Neuronal stem cell (in vitro differentiated cells): Measurements from ENCODE around the gene MZT2A.
A peak's percentile ranks its signal among the peaks of the same experiment; 100 is the strongest.
"Not testable (repeated sequence)": the region's sequence is repeated elsewhere in the genome, so short reads cannot be mapped to it uniquely, and the experiment has no call there.

Experiments
- DNase-seq: peaks from one replicate; pipeline ENCODE4 v3.0.0-alpha.2; 2013; ENCODE audit warnings: low spot score
- H2AFZ ChIP-seq: one replicate; pipeline ENCODE4 v1.6.1; 2013; ENCODE audit warnings: mild to moderate bottlenecking, low read length, inconsistent platforms
- H2AK5ac ChIP-seq: 2 replicates; pipeline ENCODE4 v1.6.1; 2013; ENCODE audit warnings: low read depth, mild to moderate bottlenecking, inconsistent platforms, low read length, moderate library complexity, mixed read lengths
- H2BK120ac ChIP-seq: 2 replicates; pipeline ENCODE4 v1.6.1; 2013; ENCODE audit warnings: low read depth, mild to moderate bottlenecking, inconsistent platforms, low read length, moderate library complexity, mixed read lengths
- H2BK12ac ChIP-seq: one replicate; pipeline ENCODE4 v1.6.1; 2013; ENCODE audit warnings: low read length, inconsistent platforms
- H2BK15ac ChIP-seq: 2 replicates; pipeline ENCODE4 v1.6.1; 2013; ENCODE audit warnings: mild to moderate bottlenecking, low read length, inconsistent platforms, mixed read lengths
- H2BK5ac ChIP-seq: one replicate; pipeline ENCODE4 v1.6.1; 2013; ENCODE audit warnings: inconsistent platforms, mild to moderate bottlenecking, low read length, moderate library complexity
- H3K14ac ChIP-seq: one replicate; pipeline ENCODE4 v1.6.1; 2013; ENCODE audit warnings: low read length, inconsistent platforms
- H3K18ac ChIP-seq: 2 replicates; pipeline ENCODE4 v1.6.1; 2013; ENCODE audit warnings: low read length, inconsistent platforms
- H3K23ac ChIP-seq: 2 replicates; pipeline ENCODE4 v1.6.1; 2013; ENCODE audit warnings: low read depth, mild to moderate bottlenecking, mixed read lengths, low read length, inconsistent platforms; ENCODE audit not compliant: poor library complexity
- H3K27ac ChIP-seq: replicated peaks from 3 replicates; pipeline ENCODE4 v1.5.1; 2013; ENCODE audit warnings: low read length, inconsistent platforms
- H3K27me3 ChIP-seq, 3 experiments: 2 replicates each; pipeline ENCODE4 v1.6.1; 2013; ENCODE audit warnings: low read length in 3 of 3, mild to moderate bottlenecking in 2 of 3, inconsistent platforms in 1 of 3, low read depth in 1 of 3, mixed read lengths in 1 of 3, moderate library complexity in 1 of 3; ENCODE audit not compliant: control insufficient read depth in 3 of 3, insufficient read depth in 3 of 3
- H3K36me3 ChIP-seq, 2 donors: replicated peaks in 1 of 2; 2 replicates each; pipeline ENCODE4 v1.6.1; 2013; ENCODE audit warnings: low read length in 2 of 2; ENCODE audit not compliant: control insufficient read depth in 2 of 2, insufficient read depth in 2 of 2
- H3K4ac ChIP-seq: 2 replicates; pipeline ENCODE4 v1.6.1; 2013; ENCODE audit warnings: inconsistent platforms, mild to moderate bottlenecking, low read length, moderate library complexity
- H3K4me1 ChIP-seq, 2 donors: 1 replicate in 1 of 2; 2 replicates in 1 of 2; pipeline ENCODE4 v1.6.1; 2013; ENCODE audit warnings: low read length in 2 of 2, low read depth in 1 of 2; ENCODE audit not compliant: control insufficient read depth in 2 of 2, insufficient read depth in 1 of 2
- H3K4me2 ChIP-seq: one replicate; pipeline ENCODE4 v1.6.1; 2013; ENCODE audit warnings: mild to moderate bottlenecking, low read length, inconsistent platforms; ENCODE audit not compliant: insufficient read depth, poor library complexity, severe bottlenecking
- H3K4me3 ChIP-seq, 2 donors: 2 replicates each; pipeline ENCODE4 v1.5.1; 2013; ENCODE audit warnings: low read length in 2 of 2, mild to moderate bottlenecking in 2 of 2, inconsistent platforms in 1 of 2, moderate library complexity in 1 of 2
- H3K79me1 ChIP-seq: one replicate; pipeline ENCODE4 v1.6.1; 2013; ENCODE audit warnings: low read depth, mild to moderate bottlenecking, inconsistent platforms, low read length, moderate library complexity
- H3K9ac ChIP-seq: one replicate; pipeline ENCODE4 v1.6.1; 2013; ENCODE audit warnings: mild to moderate bottlenecking, low read depth, low read length, inconsistent platforms; ENCODE audit not compliant: poor library complexity
- H3K9me3 ChIP-seq, 2 donors: replicated peaks in 1 of 2; 2 replicates each; pipeline versions ENCODE3 to v1.6.1; 2013; ENCODE audit warnings: low read length in 2 of 2, mild to moderate bottlenecking in 2 of 2, inconsistent platforms in 1 of 2, low read depth in 1 of 2, mixed read lengths in 1 of 2, moderate library complexity in 1 of 2; ENCODE audit not compliant: control insufficient read depth in 2 of 2, insufficient read depth in 1 of 2
- H4K8ac ChIP-seq: one replicate; pipeline ENCODE4 v1.6.1; 2013; ENCODE audit warnings: low read depth, mild to moderate bottlenecking, inconsistent platforms, low read length, moderate library complexity
- H4K91ac ChIP-seq: one replicate; pipeline ENCODE4 v1.6.1; 2013; ENCODE audit warnings: low read length, low read depth, mild to moderate bottlenecking, inconsistent platforms; ENCODE audit not compliant: poor library complexity
- WGBS, 2 donors: extraction: QIAGEN DNeasy Blood & Tissue Kit; methylation state at CpG; one replicate each; pipeline ENCODE4 v1.1.7; 2013; ENCODE audit warnings: missing lambda C conversion rate in 2 of 2, mixed read lengths in 1 of 2; ENCODE audit not compliant: insufficient read length in 2 of 2, insufficient replicate concordance in 1 of 2; ENCODE audit errors: extremely low coverage in 2 of 2; 5-methylcytosine and 5-hydroxymethylcytosine counted together

Gene MZT2A

DNA sequence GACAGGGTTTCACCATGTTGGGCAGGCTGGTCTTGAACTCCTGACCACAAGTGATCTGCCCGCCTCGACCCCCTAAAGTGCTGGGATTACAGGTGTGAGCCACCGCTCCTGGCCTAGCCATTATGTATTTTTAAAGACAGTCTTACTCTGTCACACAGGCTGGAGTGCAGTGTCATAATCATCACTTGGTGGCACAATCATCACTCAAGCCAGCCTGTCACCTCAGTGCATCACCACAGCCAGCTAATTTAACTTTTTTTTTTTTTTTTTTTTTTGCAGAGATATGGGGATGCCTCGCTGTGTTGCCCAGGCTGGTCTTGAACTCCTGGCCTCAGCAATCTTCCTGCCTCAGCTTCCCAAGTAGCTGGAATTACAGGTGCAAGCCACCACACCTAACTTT lies 11.4 kb upstream of the MZT2A start:
- not testable (repeated sequence) for H3K4me3 ChIP-seq, DNase-seq, H3K4me1 ChIP-seq, H3K9ac ChIP-seq, H3K23ac ChIP-seq, H3K27ac ChIP-seq, H4K8ac ChIP-seq, H4K91ac ChIP-seq, H3K18ac ChIP-seq, H3K9me3 ChIP-seq, H3K27me3 ChIP-seq, H2BK12ac ChIP-seq, H2BK5ac ChIP-seq, H2BK15ac ChIP-seq, H2BK120ac ChIP-seq, H3K14ac ChIP-seq, H3K4ac ChIP-seq, H2AK5ac ChIP-seq, H3K79me1 ChIP-seq, H3K4me2 ChIP-seq, H2AFZ ChIP-seq
- WGBS, 2 donors = no CpG with 5 or more reads among the region's 4 CpGs
- peaks cover 38 to 87% of the 10 kb centered on the region in 2 donors for H3K36me3 ChIP-seq

DNA sequence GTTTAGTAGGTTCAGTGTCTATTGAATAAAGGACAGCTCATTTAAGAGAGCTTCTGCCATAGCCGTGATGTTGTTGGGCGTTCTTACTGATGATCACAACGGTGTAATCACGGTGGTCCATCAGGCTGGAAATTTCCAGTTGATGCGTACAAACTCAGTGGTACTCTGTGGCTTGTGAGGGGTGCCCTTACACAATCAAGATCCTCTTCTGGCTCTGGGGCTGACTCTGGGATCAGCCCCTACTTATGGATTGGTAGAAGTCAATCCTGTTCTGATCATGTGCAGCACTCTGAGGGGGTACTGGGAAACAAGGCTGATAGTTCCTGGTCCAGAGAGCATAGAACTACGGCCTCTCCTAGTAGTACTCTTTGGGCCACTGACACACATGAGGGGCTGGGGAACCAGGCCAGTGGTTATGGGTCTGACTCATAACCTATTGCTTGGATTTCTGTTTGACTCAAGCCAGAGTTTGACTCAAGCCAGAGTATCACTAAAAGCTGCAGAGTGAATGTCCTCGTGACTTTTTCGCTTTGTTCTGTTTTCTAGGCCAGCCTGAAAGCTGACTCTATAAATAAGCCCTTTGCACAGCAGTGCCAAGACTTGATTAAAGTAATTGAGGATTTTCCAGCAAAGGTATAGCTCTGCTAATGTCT lies 6.2 kb upstream of the MZT2A start:
- H3K4me2 ChIP-seq, H3K4me3 ChIP-seq, H3K9ac ChIP-seq, H3K23ac ChIP-seq, H3K4ac ChIP-seq, H2BK120ac ChIP-seq, H3K79me1 ChIP-seq, H3K27ac ChIP-seq, H2BK12ac ChIP-seq, H4K91ac ChIP-seq, H2BK15ac ChIP-seq, H3K18ac ChIP-seq, H3K9me3 ChIP-seq, H3K14ac ChIP-seq, H3K4me1 ChIP-seq, H4K8ac ChIP-seq, H2BK5ac ChIP-seq, DNase-seq, H3K27me3 ChIP-seq, H2AK5ac ChIP-seq, H2AFZ ChIP-seq: not testable (repeated sequence)
- WGBS, 2 donors = no CpG with 5 or more reads among the region's 8 CpGs
- H3K36me3 ChIP-seq = peaks cover 28 to 59% of the 10 kb centered on the region in 2 donors

GRCh38 chr2:131495506-131495905 lies 3.3 kb upstream of the MZT2A start:
- H2AFZ ChIP-seq, H4K8ac ChIP-seq, H2BK5ac ChIP-seq, H3K27me3 ChIP-seq, H2BK15ac ChIP-seq, H3K23ac ChIP-seq, DNase-seq, H2AK5ac ChIP-seq, H3K9ac ChIP-seq, H3K9me3 ChIP-seq, H3K4me3 ChIP-seq, H4K91ac ChIP-seq, H3K4ac ChIP-seq, H3K18ac ChIP-seq, H3K27ac ChIP-seq, H2BK12ac ChIP-seq, H3K14ac ChIP-seq, H3K79me1 ChIP-seq, H3K4me2 ChIP-seq, H2BK120ac ChIP-seq: not testable (repeated sequence)
- WGBS, 2 donors = no CpG with 5 or more reads among the region's 1 CpG
- H3K4me1 ChIP-seq = peaks cover 9 to 11% of the 10 kb centered on the region in 2 donors
- H3K36me3 ChIP-seq = peaks cover 13 to 38% of the 10 kb centered on the region in 2 donors

GRCh38 chr2:131493199-131493968 lies 1.2 kb upstream of the MZT2A start:
- H2BK120ac ChIP-seq = no peak overlapping the region
- H4K8ac ChIP-seq = peak overlapping the region; percentile 92
- peaks cover 12% of the 10 kb centered on the region for H3K79me1 ChIP-seq
- H3K27ac ChIP-seq = peak overlapping the region; percentile 91
- H3K4me2 ChIP-seq = peak overlapping the region; percentile 75
- H3K9ac ChIP-seq = peak overlapping the region; percentile 96
- peak overlapping the region; percentile 94 for H3K18ac ChIP-seq
- peaks cover 12 to 14% of the 10 kb centered on the region in 2 donors for H3K4me1 ChIP-seq
- no peak for DNase-seq
- H3K14ac ChIP-seq = no peak overlapping the region
- no peak overlapping the region for H3K4ac ChIP-seq
- peak overlapping the region; percentile 93 to 96 for H3K4me3 ChIP-seq
- no peaks in the 10 kb centered on the region for H3K9me3 ChIP-seq
- WGBS, 2 donors = no CpG with 5 or more reads among the region's 40 CpGs
- H2BK15ac ChIP-seq = no peak overlapping the region
- no peaks in the 10 kb centered on the region for H3K27me3 ChIP-seq
- H2BK12ac ChIP-seq = no peak overlapping the region
- H3K23ac ChIP-seq = peak overlapping the region; percentile 91
- peak overlapping the region; percentile 75 for H2BK5ac ChIP-seq
- peaks cover 5 to 29% of the 10 kb centered on the region in 2 donors for H3K36me3 ChIP-seq
- H4K91ac ChIP-seq = no peak overlapping the region
- peak overlapping the region; percentile 79 for H2AK5ac ChIP-seq
- peak overlapping the region; percentile 100 for H2AFZ ChIP-seq
